ENCODE data around the gene BAG1. TPM values are rescaled to one million over a fixed set of nuclear protein-coding genes. Genes with fewer than 3 reads are reported as not detected.

BAG1 gene
- total RNA-seq, 3 donors from 2014 or later (not counting 1 experiment from before 2014, with no cell fraction given), result 83.4 to 102 (median 93.4) TPM

GRCh38 chr9:33309903-33310302 is 45.4 kb upstream of the BAG1 start:
- H3K9me3 ChIP-seq (ENCODE audit: control insufficient read depth, insufficient read depth, low read length), result no peaks in the 10 kb centered on the region
- DNase-seq (no peak), ATAC-seq (no peak)
- no peak overlapping the region for H3K4me3 Mint-ChIP-seq
- no peak overlapping the region for H3K4me3 ChIP-seq (ENCODE audit: low read length)
- peaks cover 0 to 6% of the 10 kb centered on the region in 2 donors for H3K4me1 Mint-ChIP-seq
- no CpG with 5 or more reads among the region's 1 CpG for WGBS (ENCODE audit: insufficient coverage)
- H3K27me3 Mint-ChIP-seq (ENCODE audit: low read depth in 2 of 2), result no peaks in the 10 kb centered on the region
- H3K36me3 ChIP-seq (ENCODE audit: control insufficient read depth, insufficient read depth, low read length), result peaks cover 88% of the 10 kb centered on the region
- H3K36me3 Mint-ChIP-seq, result peaks cover 20% of the 10 kb centered on the region
- intact Hi-C loops (cut with micrococcal nuclease), result no loop called here
- H3K27ac ChIP-seq (ENCODE audit: low read length), result no peak overlapping the region
- H3K9me3 Mint-ChIP-seq, result no peaks in the 10 kb centered on the region
- no peak overlapping the region for H3K27ac Mint-ChIP-seq
- no peak for TF ChIP-seq CTCF (IDR thresholded peaks at IDR 0.05)
- no peaks in the 10 kb centered on the region for H3K4me1 ChIP-seq (ENCODE audit: control insufficient read depth, insufficient read depth, low read length)
- no peaks in the 10 kb centered on the region for H3K27me3 ChIP-seq (ENCODE audit: control insufficient read depth, insufficient read depth, low read length)

GRCh38 chr9:33307067-33307466 is 42.6 kb upstream of the BAG1 start:
- whole genome bisulfite sequencing (ENCODE audit: insufficient coverage), result 92% methylated on average over 1 of the region's 1 CpG
- H3K27ac Mint-ChIP-seq, result no peak overlapping the region

GRCh38 chr9:33306037-33306436 is 41.5 kb upstream of the BAG1 start:
- intact Hi-C loops (cut with micrococcal nuclease), result no loop called here
- ATAC-seq, result no peak

More at GRCh38 chr9:33307067-33307466, 42.6 kb upstream of the BAG1 start:
- Mint-ChIP-seq H3K27me3 (ENCODE audit: low read depth in 2 of 2) (no peaks in the 10 kb centered on the region), H3K9me3 (no peaks in the 10 kb centered on the region), H3K4me1 (peaks cover 0 to 6% of the 10 kb centered on the region in 2 donors), H3K4me3 (no peak overlapping the region), H3K36me3 (peaks cover 10% of the 10 kb centered on the region)
- peaks cover 90% of the 10 kb centered on the region for H3K36me3 ChIP-seq (ENCODE audit: control insufficient read depth, insufficient read depth, low read length)
- intact Hi-C loops (cut with micrococcal nuclease), result no loop called here
- TF ChIP-seq CTCF (IDR thresholded peaks at IDR 0.05), result no peak
- H3K4me3 ChIP-seq (ENCODE audit: low read length), result no peak overlapping the region
- H3K9me3 ChIP-seq (ENCODE audit: control insufficient read depth, insufficient read depth, low read length), result no peaks in the 10 kb centered on the region
- no peaks in the 10 kb centered on the region for H3K4me1 ChIP-seq (ENCODE audit: control insufficient read depth, insufficient read depth, low read length)
- DNase-seq (no peak), ATAC-seq (no peak)
- no peaks in the 10 kb centered on the region for H3K27me3 ChIP-seq (ENCODE audit: control insufficient read depth, insufficient read depth, low read length)
- no peak overlapping the region for H3K27ac ChIP-seq (ENCODE audit: low read length)

More at GRCh38 chr9:33306037-33306436, 41.5 kb upstream of the BAG1 start:
- H3K4me1 Mint-ChIP-seq, result peaks cover 0 to 6% of the 10 kb centered on the region in 2 donors
- no peaks in the 10 kb centered on the region for H3K9me3 Mint-ChIP-seq
- H3K36me3 Mint-ChIP-seq, result peaks cover 6% of the 10 kb centered on the region
- H3K27ac Mint-ChIP-seq, result no peak overlapping the region
- no peaks in the 10 kb centered on the region for H3K9me3 ChIP-seq (ENCODE audit: control insufficient read depth, insufficient read depth, low read length)
- no peak for TF ChIP-seq CTCF (IDR thresholded peaks at IDR 0.05)
- H3K27me3 Mint-ChIP-seq (ENCODE audit: low read depth in 2 of 2), result no peaks in the 10 kb centered on the region
- H3K4me3 ChIP-seq (ENCODE audit: low read length), result no peak overlapping the region
- no peak for DNase-seq
- no peaks in the 10 kb centered on the region for H3K27me3 ChIP-seq (ENCODE audit: control insufficient read depth, insufficient read depth, low read length)
- no peak overlapping the region for H3K27ac ChIP-seq (ENCODE audit: low read length)
- 79% methylated on average over 3 of the region's 3 CpGs for WGBS (ENCODE audit: insufficient coverage)
- peaks cover 90% of the 10 kb centered on the region for H3K36me3 ChIP-seq (ENCODE audit: control insufficient read depth, insufficient read depth, low read length)
- no peaks in the 10 kb centered on the region for H3K4me1 ChIP-seq (ENCODE audit: control insufficient read depth, insufficient read depth, low read length)
- no peak overlapping the region for H3K4me3 Mint-ChIP-seq
